MM.1S (cell line): Measurements from ENCODE around the gene ZBTB44.
"Not testable (repeated sequence)": the region's sequence is repeated elsewhere in the genome, so short reads cannot be mapped to it uniquely, and the experiment has no call there.

Experiments used
- DNase-seq: peaks from one replicate; pipeline ENCODE4 v3.0.0-alpha.2; 2015
- H2AFZ ChIP-seq: fragments of 300-600 bp; sonication (generic); 2 replicates; pipeline ENCODE4 v1.6.0; 2016; ENCODE audit warnings: antibody characterized with exemption, low read length
- H3F3A ChIP-seq: fragments of 300-600 bp; sonication (generic); 2 replicates; pipeline ENCODE4 v1.6.1; 2016; ENCODE audit warnings: mild to moderate bottlenecking, antibody characterized with exemption, low read length, moderate library complexity, mixed read lengths; ENCODE audit not compliant: insufficient read depth
- H3K27ac ChIP-seq: fragments of 300-600 bp; sonication (generic); 2 replicates; pipeline ENCODE4 v1.5.1; 2016; ENCODE audit warnings: mild to moderate bottlenecking, low read length
- H3K27me3 ChIP-seq: fragments of 300-600 bp; sonication (generic); replicated peaks from 2 replicates; pipeline ENCODE4 v1.6.0; 2016; ENCODE audit warnings: low read length; ENCODE audit not compliant: insufficient read depth
- H3K36me3 ChIP-seq: fragments of 300-600 bp; sonication (generic); replicated peaks from 2 replicates; pipeline ENCODE4 v1.6.1; 2016; ENCODE audit warnings: mild to moderate bottlenecking, low read length, mixed read lengths; ENCODE audit not compliant: insufficient read depth
- H3K4me1 ChIP-seq: fragments of 300-600 bp; sonication (generic); 2 replicates; pipeline ENCODE4 v1.6.1; 2016; ENCODE audit warnings: low read length, mixed read lengths
- H3K4me2 ChIP-seq: fragments of 300-600 bp; sonication (generic); 2 replicates; pipeline ENCODE4 v1.6.0; 2016; ENCODE audit warnings: low read depth, low read length
- H3K4me3 ChIP-seq: fragments of 300-600 bp; sonication (generic); 2 replicates; pipeline ENCODE4 v1.5.1; 2016; ENCODE audit warnings: low read length, mixed read lengths
- H3K79me2 ChIP-seq: fragments of 300-600 bp; sonication (generic); 2 replicates; pipeline ENCODE4 v1.6.1; 2016; ENCODE audit warnings: mixed run types, low read length, mixed read lengths
- H3K9ac ChIP-seq: fragments of 300-600 bp; sonication (generic); 2 replicates; pipeline ENCODE4 v1.6.1; 2016; ENCODE audit warnings: low read length, mixed read lengths
- H3K9me2 ChIP-seq: fragments of 300-600 bp; sonication (generic); replicated peaks from 2 replicates; pipeline ENCODE4 v1.6.1; 2016; ENCODE audit warnings: mild to moderate bottlenecking, low read length, mixed read lengths; ENCODE audit not compliant: insufficient read depth
- H3K9me3 ChIP-seq: fragments of 300-600 bp; sonication (generic); replicated peaks from 2 replicates; pipeline ENCODE4 v1.6.1; 2016; ENCODE audit warnings: mild to moderate bottlenecking, low read length, mixed read lengths; ENCODE audit not compliant: insufficient read depth
- H4K20me1 ChIP-seq: fragments of 300-600 bp; sonication (generic); 2 replicates; pipeline ENCODE4 v1.6.1; 2016; ENCODE audit warnings: mild to moderate bottlenecking, low read length, moderate library complexity, mixed read lengths; ENCODE audit not compliant: insufficient read depth
- CTCF ChIP-seq: fragments of 300-600 bp; sonication (generic); IDR thresholded peaks from 2 replicates; pipeline ENCODE4 v1.5.1; 2016; ENCODE audit warnings: antibody characterized with exemption, low read length, mixed read lengths
- EZH2 ChIP-seq: fragments of 300-600 bp; sonication (generic); optimal IDR thresholded peaks from 2 replicates; pipeline ENCODE3; 2017; ENCODE audit warnings: low read depth, mild to moderate bottlenecking, antibody characterized with exemption, low read length, mixed read lengths
- EZH2phosphoT487 ChIP-seq: fragments of 300-600 bp; sonication (generic); IDR thresholded peaks from 2 replicates; pipeline ENCODE4 v1.6.1; 2018; ENCODE audit warnings: antibody characterized with exemption, low read length

Gene ZBTB44

GRCh38 chr11:130241713-130242112 is 73.0 kb downstream of the ZBTB44 start:
- Histone ChIP-seq H3K9me2 (no peaks in the 10 kb centered on the region), H3K36me3 (no peaks in the 10 kb centered on the region; the same call in 1 of the 2 replicates), H4K20me1 (no peaks in the 10 kb centered on the region), H3K4me1 (peaks cover 10% of the 10 kb centered on the region), H3K27ac (no peak overlapping the region), H3K79me2 (peaks cover 38% of the 10 kb centered on the region), H3K9ac (no peak overlapping the region), H3K4me3 (no peak overlapping the region), H3F3A (peaks cover 5% of the 10 kb centered on the region), H3K4me2 (no peak overlapping the region), H3K27me3 (no peaks in the 10 kb centered on the region), H2AFZ (no peak overlapping the region), H3K9me3 (no peaks in the 10 kb centered on the region)
- TF ChIP-seq EZH2phosphoT487 (no peak), CTCF (0 out of 2 replicates have a peak, but pooled peaks have one; percentile 6), EZH2 (no peak)
- DNase-seq, result no peak

DNA sequence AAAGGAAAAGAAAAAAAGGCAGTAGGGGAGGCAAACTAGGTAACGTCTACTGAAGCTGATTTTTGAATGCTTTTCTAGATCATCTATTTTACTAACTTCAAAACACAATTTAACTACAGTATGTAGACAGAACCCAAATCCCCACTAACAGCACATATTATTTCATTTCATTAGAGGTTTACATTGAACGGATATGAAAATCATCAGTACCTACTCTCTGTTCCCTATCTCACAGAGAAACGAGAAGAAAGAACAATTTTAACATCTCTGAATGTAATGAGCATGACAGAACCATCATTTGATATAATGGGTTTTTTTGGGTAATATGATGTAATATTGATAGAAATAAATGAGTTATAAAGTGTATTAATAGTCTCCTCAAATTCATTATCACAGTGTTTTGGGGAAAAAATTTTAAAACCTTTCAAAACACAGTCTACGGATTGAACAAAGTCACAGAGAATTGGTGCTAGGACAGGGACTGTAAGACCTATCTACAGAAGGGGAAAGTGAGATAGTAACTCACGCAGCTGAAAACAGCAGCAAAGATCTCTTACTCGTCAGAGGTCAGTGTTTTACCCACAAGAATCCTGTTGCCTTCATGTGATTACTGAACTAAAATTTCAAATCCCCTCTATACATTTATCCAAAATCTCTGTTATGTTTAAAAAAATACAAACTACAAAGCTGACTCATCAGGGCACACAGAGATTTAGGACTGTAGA is 77.3 kb downstream of the ZBTB44 start:
- H3K36me3 ChIP-seq, result no peaks in the 10 kb centered on the region
- TF ChIP-seq EZH2phosphoT487, result no peak
- no peak for TF ChIP-seq CTCF
- no peak for TF ChIP-seq EZH2
- H3K9me3 ChIP-seq, result no peaks in the 10 kb centered on the region
- no peak for DNase-seq
- peaks cover 12% of the 10 kb centered on the region; the same call in 1 of the 2 replicates for H3K79me2 ChIP-seq
- no peak overlapping the region for H2AFZ ChIP-seq
- H3K27ac ChIP-seq, result no peak overlapping the region
- no peak overlapping the region for H3K9ac ChIP-seq
- H3K4me2 ChIP-seq, result no peak overlapping the region
- H3K27me3 ChIP-seq, result no peaks in the 10 kb centered on the region
- no peaks in the 10 kb centered on the region for H3F3A ChIP-seq
- no peak overlapping the region for H3K4me3 ChIP-seq
- no peaks in the 10 kb centered on the region for H3K9me2 ChIP-seq
- no peaks in the 10 kb centered on the region for H3K4me1 ChIP-seq
- no peaks in the 10 kb centered on the region for H4K20me1 ChIP-seq

DNA sequence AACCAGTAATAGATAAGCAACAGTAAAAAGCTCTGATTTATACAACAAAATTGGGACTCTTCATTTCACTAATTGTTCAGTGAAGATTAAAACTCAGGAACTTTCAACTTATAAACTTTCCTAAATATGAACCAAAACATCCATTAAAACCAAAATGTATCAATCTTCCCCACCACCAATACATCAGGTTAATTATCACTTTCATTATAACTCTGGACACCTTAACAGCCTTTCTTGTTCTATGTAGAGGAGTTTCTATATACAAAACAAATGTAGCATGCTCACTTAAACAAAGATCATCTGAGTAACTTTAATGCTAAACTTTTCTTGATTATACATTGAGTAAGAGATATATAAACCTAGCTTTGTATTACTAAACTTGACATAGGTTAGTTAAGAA is 80.4 kb downstream of the ZBTB44 start:
- Histone ChIP-seq H3K4me2 (no peak overlapping the region), H3K36me3 (no peaks in the 10 kb centered on the region), H3K27me3 (no peaks in the 10 kb centered on the region), H3K27ac (no peak overlapping the region), H4K20me1 (no peaks in the 10 kb centered on the region), H3K9me2 (no peaks in the 10 kb centered on the region), H2AFZ (no peak overlapping the region), H3K4me3 (no peak overlapping the region), H3K4me1 (no peaks in the 10 kb centered on the region), H3K9ac (no peak overlapping the region), H3F3A (no peaks in the 10 kb centered on the region), H3K79me2 (no peaks in the 10 kb centered on the region), H3K9me3 (no peaks in the 10 kb centered on the region)
- TF ChIP-seq EZH2phosphoT487, result no peak
- no peak for TF ChIP-seq CTCF
- TF ChIP-seq EZH2, result no peak
- no peak for DNase-seq

DNA sequence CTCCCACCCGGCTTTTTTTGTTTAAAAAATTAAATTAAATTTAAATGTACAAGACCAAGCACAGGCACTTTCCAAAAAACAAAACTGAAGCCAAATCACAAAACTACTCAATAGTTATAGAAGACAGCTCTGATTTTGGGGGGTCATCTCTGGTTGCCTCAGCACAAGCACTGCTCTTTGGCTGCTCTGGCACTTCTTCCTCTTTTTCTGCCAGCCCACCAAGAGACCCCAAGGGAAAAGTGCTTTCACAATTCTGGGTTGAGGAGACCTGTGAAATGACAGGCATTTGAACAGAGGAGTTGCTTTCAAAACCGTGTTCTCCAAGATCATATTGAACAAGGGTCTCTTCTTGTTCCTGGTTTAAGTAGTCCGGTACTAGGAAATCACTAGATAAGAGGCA is 80.8 kb downstream of the ZBTB44 start:
- not testable (repeated sequence) for H3K4me2 ChIP-seq, DNase-seq, H3K79me2 ChIP-seq, H3K9me2 ChIP-seq, H3K9me3 ChIP-seq, H3K27ac ChIP-seq, H3K9ac ChIP-seq, H4K20me1 ChIP-seq, H3K27me3 ChIP-seq, H3F3A ChIP-seq, H3K4me3 ChIP-seq, H3K36me3 ChIP-seq, H2AFZ ChIP-seq, H3K4me1 ChIP-seq

DNA sequence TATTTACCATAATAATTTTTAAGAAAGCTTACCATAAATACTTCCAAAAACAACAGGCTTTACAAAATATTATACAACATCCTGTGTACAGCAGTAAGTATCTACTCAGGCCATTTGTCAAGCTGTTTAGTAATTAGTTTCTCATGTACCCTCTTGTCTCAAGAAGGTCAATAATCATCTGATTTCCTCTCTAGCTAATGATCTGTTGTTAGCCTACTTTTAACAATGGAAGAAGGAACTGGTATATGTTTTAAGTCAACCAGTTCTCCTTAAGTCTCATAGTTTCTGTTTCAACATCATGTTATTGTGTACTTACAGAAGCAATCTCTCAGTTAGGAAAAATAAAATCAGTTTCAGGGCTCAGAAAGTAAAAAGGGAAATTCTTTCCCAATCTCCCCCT is 81.2 kb downstream of the ZBTB44 start:
- not testable (repeated sequence) for H3K4me2 ChIP-seq, H2AFZ ChIP-seq, H3F3A ChIP-seq, H3K79me2 ChIP-seq, H4K20me1 ChIP-seq, H3K9ac ChIP-seq, H3K27ac ChIP-seq, H3K36me3 ChIP-seq, DNase-seq, H3K9me3 ChIP-seq, H3K4me1 ChIP-seq, H3K9me2 ChIP-seq, H3K27me3 ChIP-seq, H3K4me3 ChIP-seq
